GM18519 (cell line): ENCODE results near the gene ACTBL2.
"Not testable (repeated sequence)": the region's sequence is repeated elsewhere in the genome, so short reads cannot be mapped to it uniquely, and the experiment has no call there.

ENCODE experiments used
- ATAC-seq: cut with Tn5 transposase; IDR thresholded peaks from one replicate; pipeline ENCODE4 v1.9.1; 2021; ENCODE audit warnings: mild to moderate bottlenecking, moderate library complexity; ENCODE audit not compliant: unreplicated experiment, low FRiP score

The ACTBL2 gene

DNA sequence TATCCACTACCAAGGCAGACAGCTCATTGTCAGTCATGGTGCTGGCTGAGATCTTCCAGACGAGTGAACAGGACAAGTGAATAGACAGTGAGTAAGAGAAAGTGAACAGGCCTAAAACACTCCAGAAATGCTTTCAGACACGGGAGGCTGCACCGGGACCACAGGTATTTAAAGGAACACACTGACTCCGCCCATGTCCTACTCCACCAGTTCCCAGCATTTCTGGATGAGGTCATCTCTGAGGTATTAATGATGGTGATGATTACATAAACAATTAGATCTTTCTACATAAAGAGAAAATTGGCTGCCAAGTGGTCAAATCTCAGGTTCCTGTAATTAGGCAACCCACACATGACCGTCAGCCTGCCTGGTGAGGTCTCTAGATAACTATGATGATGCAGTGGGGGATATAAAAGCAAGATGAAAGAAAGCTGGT lies at the start of gene ACTBL2:
Gene ACTBL2 (minus strand): TSS at position 141 of the 436 bp plus-strand sequence. CDS start 104 bp downstream, at position 37.
- no peak for ATAC-seq

DNA sequence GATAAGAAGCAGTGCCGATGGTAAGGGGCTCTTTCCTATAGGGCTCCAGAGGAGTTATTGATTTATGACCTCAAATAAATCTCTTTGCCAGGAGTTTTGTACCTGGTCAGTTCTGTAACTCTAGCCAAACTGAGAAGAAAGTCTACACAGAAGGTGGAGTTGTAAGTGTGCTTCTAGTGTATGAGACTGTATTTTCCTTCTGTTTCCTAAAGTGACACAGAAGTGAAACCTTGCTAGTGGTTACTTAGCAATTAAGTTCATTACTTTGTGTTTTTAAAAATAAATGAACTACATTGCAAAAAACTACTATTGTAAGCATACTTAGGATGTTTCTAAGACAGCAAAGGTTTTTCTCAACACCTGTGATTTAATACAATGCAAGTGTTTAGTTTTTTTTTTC lies 48.7 kb upstream of the ACTBL2 start:
- peak; percentile 46 for ATAC-seq

DNA sequence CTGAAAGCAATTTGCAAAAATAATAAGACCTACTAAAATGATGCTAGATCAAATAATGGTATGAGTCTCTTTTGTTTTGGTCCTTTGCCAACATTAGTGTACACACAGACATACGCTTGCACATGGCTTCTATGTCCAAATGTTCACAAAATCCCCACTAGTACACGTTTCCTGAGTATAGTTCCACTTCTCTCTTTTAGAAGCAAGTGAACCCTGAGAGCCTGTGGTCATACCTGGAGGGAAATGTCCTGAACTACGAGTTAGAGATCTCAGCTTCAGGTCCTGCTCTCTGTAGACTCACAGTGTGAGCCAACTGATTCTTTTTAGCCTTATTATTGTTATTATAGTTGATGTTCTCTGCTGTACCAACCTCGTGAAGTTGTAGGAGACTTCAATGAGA lies 47.3 kb upstream of the ACTBL2 start:
- ATAC-seq = peak; percentile 59

DNA sequence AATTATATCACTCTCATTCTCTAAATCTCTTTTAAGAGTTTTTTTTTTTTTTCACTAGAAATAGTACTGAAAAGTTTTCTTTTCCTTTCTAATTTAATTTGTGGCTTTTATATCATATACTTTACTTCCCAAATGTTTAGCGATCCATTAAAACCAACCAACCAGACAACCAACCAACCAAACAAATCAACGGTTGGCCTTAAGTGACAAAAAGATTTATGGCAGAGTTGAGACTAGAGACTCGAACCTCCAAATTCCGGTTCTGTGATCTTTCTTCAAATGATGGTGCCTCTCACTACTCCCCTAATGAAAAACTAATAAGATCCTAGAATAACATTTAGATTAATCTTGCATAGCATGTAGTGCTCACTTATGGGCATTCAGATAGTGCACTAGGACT lies 45.3 kb upstream of the ACTBL2 start:
- ATAC-seq = no peak

DNA sequence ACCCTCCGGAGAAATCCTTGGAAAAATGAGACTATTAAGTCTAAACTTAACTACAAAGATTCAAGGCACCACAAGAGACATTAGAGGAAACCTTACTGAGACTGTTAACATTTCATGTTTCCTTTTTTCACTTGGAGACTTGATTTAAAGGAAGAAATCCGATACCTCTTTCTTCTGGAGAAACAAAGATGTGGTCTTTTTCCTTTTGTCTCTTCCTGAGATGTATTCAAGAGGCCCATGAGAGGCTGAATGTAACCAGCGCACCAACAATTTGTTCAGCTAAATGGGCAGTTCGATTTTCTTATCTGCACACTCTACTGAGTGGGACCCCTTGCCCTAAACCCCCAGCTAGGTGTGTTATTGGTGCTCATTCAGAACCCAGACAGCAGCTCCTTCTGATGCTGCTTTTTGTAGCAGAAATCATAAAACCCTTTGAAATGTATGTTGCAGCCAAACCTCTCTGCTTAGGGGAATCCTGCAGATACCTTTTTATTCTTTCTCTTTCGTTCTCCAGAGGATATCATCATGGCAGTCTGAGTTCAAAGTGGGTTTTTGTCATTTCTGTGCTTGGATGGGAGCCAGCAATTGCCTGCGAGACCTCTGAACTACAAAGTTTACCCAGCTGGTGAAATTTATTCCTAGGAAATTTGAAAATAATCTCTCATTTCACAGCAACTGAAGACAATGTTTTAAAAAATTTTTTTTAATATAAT lies 41.9 kb upstream of the ACTBL2 start:
- ATAC-seq = no peak

DNA sequence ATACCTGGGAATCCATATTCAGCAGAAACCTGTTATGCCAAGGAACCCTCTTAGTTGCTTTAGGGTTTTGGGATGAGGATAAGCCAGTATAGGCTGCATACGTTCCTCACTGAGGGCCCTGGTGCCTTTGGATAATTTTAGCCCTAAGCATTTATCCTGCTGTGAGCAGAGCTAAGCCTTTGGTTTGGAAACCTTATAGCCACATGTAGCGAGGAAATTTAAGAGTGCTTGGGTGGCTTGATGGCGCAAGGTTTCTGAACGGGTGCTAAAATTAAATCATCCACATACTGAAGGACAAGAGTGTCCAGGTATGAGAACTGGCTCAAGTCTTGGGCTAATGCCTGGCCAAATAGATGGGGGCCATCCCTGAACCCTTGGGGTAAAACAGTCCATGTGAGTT lies 39.9 kb upstream of the ACTBL2 start:
- ATAC-seq = not testable (repeated sequence)

DNA sequence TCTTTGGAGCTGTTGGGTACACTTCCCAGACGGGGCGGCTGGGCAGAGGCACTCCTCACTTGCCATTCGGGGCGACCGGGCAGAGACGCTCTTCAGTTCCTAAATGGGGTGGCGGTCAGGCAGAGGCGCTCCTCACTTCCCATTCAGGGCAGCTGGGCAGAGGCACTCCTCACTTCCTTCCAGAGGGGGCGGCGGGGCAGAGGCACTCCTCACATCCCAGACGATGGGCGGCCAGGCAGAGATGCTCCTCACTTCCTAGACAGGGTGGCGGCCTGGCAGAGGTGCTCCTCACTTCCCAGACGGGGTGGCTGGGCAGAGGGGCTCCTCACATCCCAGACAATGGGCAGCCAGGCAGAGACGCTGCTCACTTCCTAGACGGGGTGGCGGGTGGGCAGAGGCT lies 35.8 kb upstream of the ACTBL2 start:
- not testable (repeated sequence) for ATAC-seq

DNA sequence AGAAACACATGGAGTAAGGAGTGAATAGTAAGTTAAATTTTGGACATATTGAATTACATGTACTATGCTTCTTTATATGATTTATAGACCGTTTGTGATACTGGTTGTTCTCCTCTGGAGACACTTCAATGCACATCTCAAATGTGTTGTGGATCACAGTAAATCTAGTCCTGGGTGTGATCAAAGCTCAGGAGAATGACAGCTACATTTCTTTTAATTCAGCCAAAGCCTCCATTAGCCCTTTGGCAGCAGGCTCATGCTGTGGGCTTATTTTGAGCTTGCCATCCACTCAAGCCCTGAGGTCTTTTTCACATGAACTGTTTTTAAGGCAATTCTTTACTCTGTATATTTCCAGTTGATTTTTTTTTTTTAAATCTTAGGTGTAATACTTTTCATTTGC lies 34.6 kb upstream of the ACTBL2 start:
- ATAC-seq = no peak

DNA sequence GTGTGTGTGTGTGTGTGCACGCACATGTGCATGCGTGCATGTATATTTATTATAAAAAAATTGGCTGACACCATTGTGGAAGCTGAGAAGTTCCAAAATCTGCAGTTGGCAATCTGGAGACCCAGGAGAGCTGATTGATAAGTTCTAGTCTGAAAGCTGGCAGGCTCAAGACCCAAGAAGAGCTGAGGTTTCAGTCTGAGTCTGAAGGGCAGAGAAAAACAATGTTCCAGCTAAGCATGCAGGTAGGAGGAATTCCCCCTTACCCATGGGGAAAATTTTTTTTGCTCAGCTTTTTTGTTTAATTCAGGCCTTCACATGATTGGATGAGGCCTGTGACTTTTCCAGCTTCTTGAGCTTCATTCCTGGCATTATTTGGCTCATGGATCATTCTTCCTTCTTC lies 31.2 kb upstream of the ACTBL2 start:
- no peak for ATAC-seq

DNA sequence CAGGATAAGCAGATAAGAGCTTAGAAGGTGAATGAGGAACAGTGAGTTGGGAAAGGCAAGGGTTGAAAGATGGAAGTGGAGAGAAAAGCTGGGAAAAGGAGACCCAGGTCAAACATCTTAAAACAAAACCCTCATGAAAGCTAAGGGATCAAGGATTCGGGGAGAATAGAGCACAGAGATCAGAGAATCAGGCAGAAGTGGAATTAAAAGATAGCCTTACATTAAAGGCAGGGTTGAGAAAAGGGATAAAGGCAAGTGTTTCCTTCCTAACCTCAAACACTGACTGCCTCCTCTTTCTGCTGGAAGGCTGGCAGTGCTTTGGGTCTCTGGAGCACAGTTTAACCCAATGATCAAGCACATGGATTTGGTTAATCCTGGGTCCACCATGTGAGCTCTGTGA lies 28.7 kb upstream of the ACTBL2 start:
- ATAC-seq = no peak

DNA sequence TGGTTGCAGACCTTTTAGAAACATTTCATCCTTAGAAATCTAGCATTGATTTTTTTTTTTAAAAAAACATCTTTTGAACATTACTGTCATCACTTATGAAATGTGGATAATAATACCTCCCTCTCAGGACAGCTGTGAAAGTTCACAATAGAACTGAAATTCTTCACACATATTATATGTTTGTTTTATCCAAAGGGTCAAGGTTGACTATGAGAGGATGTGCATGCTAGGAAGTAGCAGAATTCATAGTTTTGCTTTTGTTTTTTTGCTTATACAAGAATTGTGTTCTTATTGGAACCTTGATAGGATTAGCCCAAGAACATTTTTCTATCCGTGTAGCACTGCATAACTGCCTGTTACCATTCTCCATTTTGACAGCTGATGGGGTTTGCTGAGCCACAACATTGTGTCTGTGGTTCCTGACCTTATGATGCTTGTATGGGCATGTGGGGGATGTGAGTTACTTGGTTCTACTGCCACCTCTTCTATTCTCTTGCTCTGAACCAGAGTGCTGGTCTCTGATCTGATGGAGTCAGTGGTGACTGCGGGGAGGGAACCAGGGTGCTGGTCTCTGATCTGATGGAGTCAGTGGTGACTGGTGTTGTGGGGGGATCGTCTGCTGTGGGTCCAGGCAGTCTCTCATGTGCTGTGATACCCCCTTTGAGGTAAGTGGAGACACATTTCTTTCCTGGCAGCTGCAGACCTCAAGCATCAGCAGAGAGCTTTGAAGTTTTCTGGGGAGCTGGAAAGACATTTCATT lies 27.1 kb upstream of the ACTBL2 start:
- ATAC-seq = no peak

DNA sequence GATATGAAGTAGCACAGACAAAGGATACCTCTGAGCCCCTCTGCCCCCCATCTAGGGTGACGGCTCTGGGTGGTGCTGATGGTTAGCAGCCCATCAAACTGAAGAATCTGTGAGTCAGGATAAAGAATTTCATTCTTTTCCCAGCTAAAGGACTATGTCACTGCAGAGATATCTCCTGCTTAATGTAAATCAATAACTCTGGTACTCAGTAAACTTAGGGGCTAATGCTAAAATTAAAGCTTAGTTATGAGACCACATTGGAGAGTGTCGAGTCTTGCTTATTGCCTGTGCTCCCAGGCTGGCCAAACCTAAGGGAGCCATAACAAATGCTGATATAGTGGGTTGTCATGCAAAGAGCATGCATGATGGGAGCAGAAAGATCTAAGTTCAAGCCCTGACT lies 25.6 kb upstream of the ACTBL2 start:
- ATAC-seq = no peak

DNA sequence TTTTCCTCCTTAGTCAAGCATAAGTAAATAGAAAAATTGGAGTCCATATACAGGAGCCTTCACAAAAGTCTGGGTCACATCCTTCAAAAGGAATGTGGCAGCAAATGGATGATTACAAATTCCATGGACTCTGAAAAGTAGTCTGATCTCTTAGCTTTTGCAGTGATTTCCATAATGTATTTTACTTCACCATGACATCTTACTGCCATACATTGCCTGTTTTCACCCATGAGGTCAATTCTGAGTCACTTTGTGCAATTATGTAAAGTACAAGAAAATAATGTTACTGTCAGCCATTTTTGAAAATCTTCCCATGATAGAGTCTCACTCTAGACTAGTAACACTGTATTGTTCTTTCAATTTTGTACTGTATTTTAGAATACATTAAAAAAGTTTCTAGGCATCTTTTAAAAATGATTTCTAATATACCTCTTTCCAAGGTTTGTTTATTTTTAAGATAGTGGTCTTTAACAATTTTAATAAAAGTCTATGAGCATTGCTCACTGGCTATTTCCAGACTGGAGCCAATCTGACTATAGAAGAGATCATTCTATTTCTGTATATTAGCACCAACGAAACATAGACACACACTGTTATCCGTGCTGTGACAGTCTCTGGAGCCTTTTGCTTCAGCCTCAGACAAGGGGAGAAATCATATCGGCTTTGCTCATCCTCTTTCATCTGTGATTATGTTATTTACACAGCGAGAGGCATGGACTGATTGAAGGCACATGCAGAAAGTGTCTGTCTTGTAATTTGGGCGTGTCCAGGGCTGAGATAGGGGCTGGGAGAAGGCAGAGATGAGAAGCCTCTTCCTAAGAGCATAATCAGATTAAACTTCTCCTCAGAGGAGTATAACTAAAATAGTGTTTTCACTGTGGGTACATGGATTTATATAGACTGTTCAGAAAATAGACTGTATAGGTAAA lies 22.9 kb upstream of the ACTBL2 start:
- no peak for ATAC-seq

DNA sequence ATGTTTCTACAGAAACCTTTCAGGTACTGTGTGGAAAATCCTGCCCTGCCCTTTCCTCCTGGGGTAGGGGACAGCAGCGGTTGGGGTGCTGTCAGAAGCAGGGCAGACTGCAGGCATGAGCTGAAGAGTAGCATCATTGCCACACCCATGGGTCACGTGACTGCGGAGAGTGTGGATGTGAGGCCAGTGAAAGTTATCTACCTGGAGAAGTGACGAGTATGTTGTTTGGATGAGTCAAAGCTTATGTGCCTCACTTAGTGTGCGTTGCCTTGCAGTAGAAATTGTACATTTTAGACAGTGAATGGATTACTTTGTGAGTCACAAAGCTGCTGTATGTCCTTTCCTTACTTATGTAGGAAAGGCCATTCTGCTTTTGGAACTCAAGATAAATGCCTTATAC lies 21.7 kb upstream of the ACTBL2 start:
- no peak for ATAC-seq

DNA sequence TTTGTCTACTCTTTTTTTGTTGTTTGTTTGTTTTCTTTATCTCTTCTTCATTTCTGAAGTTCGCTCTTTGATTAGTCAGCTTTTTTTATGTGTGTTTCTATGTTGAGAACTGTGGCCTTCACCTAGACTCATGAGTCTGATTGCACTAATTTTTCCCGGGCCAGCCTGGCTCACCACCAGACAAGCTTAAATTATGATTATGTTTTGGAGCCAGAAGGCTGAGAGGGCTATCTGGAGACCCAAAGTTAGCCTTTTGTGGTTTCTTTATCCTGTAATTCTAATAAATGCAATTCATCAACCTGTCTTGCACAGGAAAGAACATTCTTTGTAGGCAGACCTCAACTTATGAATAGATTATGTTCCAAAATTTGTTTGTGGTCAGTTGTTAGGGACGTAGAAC lies 20.8 kb upstream of the ACTBL2 start:
- no peak for ATAC-seq

DNA sequence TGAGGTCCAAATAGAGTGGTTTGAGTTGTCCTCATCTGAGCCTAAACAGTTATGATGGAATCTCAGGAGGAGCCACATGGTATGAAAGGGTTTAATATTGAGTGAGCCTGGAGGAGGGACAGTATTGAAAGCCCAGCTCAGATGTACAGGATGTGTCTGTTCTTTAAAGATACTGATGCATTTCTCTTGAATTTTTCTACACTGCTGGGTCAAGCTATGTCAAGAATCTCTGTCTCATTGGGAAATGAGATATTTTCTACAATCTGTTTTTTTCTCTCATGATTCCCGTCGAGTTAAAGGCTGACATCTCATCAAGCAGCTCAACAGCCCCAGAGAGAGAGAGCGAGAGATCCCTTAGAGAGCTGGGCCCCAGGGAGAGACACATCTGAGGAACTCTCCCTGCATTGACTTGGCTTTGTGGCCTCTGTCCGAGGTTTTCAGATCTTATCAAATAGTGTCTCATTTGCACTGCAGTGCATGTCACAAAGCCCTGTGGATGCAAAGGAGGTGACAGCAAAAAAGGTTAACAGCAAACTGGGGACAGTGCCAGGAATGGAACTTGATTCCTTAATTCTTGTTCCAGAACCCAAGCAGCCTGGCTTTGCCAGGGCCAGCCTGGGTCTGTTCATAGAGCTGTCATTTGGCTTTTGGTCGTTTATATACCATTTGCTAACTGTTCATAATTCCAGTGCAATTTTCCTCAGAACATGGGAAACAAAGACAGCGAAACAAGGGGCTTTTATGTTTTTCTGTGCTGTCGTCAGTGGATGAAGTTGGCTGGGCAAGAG lies 19.0 kb upstream of the ACTBL2 start:
- ATAC-seq = no peak

DNA sequence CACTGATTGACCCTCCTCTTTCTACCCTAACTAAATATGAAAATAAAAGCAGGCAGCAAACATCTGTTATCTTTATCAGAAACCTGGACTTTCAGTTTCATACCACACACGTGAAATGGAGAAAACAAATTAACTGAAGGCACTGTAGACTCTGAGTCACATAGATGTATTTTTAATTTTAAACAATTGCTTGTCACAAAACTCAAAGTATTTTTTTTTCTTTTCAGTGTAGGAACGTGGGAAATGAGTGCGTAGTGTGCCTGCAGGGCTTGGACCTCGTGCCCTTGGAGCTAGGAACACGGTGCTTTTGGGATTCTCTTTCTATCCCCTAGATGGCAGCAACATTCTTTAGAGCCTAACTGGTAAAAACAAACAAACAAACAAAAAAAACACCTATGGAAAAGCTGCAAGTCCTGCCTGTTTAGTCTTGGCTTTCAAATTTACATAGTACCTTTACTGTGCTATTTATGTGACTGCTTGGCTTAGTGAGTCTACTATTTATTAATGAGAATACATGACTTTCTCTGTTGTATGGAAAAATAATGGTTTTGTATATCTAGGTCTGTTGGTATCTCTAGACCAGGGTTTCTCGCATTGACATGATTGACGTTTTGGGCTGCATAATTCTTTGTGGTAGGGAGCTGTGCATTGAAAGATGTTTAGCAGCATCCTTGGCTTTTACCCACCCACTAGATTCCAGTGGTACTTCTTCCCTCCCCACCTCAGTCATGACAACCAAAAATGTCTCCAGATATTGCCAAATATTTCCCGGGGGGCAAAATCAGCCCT lies 16.8 kb upstream of the ACTBL2 start:
- peak; percentile 91 for ATAC-seq

DNA sequence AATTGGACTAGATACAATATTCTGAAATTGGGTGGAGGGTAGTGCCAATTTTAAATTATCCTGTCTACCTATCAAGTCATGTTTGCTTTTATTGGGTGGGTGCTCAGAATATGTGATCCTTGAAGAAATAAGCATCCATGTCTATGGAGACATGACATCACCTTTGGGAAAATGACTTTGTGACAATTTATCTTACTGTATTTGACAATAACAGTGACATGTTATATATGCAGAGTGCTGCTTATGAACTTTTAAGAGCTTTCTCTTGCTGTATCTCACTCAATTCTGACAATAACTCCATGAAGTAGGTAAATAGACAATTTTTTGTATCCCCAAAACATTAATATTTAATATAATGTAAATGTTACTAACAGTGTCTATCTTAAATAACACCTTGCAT lies 15.1 kb upstream of the ACTBL2 start:
- no peak for ATAC-seq

DNA sequence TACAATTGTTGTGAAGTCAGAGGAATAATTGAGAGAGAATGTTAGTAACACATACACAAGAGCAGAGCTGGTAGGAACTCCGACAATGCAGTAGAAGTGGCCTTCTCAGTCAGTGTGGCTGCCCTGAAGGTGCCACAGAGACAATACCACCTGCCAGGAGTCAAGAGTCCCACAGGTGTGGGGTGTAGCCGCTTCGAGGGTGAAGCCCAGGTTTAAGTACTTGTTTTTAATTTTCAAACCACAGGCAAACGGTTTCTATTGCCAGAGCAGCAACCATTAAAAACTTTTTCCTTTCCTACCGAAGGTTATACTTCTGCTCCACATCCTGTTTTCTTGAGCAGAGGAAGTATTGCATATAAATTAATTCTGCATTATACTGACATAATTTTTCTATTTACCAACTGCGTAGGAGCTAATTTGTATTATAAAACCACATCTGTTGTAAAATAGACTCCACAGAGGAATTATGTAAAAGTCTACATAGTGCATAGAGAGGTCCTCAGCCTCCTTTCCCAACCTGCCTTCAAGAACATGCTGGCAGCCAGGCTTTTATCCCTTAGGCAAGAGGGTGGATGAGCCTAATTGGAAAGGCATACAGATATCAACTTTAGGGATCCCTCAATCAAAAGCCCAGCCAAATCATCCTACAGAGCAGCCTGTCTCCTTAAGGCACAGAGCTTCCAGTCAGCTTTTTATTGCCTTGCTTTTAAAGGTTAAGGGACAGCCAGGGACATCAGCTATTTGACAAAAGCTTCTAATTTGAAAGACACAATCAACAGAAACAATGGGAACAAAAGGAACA lies 12.9 kb upstream of the ACTBL2 start:
- ATAC-seq = no peak
